HuH-7.5 (cell line): ENCODE results near the gene CERS6.

Experiments
- DNase-seq: peaks from one replicate; pipeline ENCODE4 v3.0.0; 2011; ENCODE audit warnings: low spot score

The CERS6 gene

DNA sequence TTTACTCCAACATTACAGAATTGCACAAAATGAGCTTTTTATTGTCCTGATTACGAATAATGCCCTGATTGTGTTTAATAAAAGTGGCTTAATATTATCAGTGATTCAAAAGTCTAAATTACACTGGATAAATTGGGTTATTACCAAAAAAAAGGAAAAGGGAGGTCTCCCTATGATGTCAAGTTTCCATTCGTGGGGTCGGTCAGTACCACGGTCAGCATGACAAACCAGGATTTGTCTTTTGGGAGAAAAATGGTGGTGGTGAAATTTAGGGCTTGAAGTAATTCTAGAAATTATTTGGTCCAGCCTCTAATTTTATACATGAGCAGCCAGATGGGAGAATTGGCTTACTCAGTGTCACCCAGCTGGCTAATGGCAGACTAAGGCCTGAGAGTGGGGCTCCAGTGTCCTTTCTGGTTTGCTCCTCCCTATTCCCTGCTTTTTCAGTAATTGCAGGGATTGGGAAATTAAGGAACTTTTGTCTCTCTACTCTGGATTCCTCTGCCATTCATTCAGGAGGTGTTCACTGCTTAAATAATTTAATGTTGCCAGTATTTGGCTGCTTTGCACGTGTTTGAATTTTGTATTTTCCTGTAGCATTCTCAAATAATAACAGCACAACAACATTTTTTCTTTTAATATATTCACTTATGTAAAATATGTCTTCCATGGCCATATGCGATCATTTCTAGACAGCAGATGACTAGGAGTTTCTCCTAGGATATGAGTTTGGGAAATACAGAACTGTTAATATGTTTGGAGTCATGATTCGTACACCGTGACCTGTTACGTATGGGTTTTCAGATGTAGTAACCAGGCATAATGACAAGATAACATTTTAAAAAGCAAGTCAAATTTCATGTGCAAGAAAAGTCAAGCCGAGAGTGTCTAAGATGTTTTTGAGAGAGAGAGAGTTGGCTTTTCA is 217.5 kb downstream of the CERS6 start:
- no peak for DNase-seq

DNA sequence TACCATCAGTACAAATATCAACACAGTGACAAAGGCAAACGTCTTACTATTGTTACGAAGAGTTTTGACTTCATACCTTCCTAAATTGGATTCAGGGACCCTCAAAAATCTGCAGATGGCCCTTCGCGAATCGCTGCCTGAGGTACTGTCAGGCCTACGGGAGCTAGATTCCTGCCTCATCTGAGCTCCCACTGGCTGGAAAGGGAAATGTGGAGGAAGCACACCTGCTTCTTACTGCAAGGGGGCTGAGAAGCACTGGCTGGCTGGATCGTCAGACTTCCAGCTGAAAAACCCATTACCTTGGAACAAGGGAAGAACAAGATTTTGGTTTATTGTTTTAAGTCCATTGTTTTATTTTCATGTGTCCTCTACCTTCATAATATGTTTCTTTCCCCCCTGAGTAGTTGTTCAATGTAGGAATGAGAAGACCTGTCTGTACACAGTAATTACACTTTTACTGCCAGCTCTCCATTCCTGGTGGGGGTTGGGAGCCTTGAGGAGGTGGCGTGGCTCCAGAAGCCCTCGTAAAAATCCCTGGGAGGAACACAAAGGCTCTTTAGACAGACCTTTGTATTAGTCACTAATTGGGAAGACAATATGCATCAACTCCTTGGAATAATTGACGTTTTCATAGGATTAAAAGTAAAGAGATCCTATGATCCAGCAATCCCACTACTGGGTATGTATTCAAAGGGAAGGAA is 222.2 kb downstream of the CERS6 start:
- no peak for DNase-seq

DNA sequence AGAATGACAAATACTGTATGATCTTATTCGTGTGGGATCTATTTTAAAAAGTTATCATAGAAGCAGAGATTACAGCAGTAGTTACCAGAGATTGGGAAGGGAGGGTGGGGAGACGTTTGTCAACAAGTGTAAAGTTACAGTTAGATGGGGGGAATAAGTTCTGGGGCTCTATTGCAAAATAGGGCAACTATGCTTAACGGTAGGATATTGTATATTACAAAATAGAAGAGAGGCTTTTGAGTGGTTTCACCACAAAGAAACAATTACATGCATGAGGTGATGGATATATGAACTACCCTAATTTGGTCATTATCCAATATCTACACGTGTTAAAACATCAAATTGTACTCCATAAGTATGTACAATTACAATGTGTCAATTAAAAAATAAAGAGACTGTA is 223.0 kb downstream of the CERS6 start:
- no peak for DNase-seq

DNA sequence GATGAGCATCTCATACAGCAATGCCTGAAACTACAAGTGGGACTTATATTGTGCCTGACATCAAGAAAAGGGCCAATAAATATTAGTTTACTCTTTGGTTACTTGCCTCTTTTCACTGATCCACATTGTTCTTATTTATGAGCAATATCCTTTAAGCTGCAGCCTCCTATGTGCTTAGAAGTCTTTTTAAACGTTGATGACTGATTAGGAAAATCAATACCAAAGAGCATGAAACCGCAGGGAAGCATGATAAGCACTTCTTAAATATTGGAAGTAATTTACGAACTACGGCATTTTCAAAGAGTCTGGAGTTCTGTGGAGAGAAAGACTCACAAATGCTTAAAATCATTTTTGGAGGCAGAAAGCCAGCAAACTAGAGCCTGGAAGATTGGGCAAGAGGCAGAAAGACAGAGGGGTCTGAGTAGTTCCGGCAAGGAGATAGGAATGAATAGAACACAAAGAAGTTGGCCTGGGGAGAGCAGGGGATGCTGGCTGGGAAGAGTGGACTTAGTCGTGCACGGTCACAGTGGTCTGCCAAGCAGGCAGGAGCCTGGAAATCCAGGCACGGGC is 223.8 kb downstream of the CERS6 start:
- no peak for DNase-seq

DNA sequence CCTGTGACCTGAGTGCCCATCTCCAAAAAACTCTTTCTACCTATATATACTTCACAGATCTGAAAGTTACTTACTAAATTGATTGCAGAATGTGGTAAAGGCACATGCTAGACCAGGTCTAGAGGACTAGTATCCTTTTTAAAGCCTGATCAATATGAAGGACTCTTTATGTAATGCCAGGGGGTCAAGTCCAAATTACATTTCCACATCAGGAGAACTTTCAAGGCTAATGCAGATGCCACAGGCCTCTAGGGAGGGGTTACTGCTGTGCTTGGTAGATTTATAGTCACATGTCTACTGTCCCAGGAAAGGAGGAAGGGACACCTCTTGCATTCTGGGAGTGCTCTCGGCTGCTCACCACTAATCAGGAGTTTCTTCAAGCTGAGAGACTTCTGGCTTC is 227.9 kb downstream of the CERS6 start:
- DNase-seq, result no peak

DNA sequence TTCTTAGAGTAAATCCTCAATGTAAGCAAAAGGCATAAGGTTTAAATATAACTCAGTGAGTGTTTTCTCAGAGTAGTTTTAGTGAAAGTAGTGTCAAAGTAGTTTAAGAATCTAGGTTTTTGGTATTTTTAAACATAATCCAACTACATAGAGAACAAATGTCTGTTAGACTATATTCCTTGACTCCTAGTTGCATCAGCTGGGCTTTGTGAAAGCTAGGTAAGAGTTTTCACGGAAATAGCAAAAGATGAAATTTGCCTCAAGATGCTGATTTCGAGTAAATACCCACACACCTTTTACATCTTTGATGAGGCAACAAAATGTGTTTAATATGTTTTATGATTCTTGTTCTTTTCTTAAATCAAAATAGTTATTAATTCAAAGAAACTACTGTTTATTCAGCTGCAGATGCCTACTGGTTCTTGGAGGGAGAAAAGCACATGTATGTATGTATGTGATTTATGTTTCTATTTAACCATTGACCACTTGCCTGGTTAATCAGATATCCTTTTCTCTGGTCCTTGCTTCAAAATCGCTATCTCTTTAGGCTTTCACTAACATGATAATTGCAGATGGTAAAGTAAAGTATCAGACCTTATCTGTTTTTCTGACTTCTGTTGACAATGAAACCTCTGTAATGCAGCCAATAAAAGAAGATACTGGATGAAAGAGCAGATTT is 229.0 kb downstream of the CERS6 start:
- DNase-seq, result no peak

DNA sequence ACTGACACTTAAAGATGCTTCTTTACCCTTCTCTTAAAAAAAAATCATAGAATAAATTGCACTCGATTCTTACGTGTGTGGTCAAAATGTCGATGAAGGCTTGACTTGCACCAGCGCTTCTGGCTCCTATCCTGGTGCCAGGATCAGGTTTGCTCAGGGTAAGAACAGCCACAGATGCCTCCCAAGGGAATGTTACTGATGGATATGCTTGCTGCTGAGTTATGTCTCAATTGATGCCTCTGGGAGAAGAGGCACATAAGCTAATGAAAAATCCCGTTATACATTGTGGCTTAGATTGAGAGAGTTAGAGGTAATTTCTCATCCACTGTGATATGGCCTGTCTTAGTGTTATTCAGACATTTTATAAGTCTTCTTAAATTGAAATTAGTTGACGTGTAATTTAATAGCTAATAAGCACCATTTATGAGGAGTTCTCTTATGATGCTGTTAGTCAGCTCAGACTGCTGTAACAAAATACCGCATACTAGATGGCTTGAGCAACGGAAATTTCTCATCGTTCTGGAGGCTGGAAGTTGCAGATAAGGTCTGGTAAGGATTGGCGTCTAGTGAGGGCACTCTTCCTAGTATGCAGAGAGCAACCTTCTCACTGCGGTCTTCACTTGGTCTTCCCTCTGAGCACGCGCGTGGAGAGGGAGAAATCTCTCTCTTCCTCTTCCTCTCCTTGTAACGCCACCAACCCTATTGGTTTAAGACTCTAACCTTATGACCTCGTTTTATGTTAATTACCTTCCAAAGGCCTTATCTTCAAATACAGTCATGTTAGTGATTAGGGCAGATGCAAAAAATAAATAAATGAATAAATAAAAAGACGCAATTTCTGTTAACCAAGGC is 229.8 kb downstream of the CERS6 start:
- DNase-seq, result no peak

DNA sequence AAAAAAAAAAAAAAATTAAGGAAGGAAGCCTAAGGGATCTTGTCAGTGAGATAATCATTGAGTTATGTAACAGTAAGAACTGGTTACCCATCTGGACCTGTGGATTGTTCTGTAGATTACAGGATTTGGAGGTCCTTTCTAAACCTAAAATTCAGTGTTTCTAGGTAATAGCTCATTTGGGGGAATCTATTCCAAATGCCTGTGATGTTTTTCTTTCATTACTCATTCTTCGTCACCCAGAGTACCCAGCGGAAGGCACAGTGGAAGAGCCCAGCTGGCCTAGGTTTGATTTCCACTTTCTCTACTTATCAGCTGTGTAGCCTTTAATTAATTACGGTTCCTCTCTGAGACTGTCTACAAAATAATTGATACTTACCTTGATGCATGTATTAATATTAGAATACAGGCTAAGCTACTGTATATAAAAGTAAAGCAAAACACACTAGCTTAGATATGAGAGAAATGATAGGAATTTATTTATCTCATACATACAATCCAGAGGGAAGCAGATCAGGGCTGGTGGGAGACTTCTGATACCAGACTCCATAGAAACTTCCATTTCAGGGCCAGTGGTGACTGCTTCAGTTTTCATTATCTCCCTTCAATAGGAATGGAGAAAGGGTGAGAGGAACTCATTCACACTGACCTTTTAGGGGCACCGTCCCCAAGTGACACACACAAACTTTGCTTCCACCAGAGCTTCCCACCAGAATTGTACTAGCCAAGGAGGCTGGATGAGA is 230.6 kb downstream of the CERS6 start:
- DNase-seq, result no peak

DNA sequence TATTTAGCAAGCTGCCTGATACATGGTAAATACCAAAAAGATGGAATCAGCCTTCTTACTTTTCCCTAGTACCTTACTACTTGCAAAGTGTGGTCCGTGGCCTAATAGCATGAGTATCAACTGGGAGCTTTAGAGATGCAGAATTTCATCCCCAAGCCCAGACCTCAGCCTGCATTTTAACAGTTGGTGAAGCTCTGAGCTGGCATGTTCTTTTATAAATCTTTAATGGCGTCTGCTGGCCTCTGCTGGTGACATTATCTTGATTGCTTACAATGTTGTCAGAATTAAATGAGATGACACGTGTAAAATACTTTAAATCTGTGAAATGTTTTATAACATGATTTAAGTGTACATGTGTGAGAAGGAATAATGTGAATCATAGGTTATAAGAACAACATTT is 231.2 kb downstream of the CERS6 start:
- DNase-seq, result no peak

DNA sequence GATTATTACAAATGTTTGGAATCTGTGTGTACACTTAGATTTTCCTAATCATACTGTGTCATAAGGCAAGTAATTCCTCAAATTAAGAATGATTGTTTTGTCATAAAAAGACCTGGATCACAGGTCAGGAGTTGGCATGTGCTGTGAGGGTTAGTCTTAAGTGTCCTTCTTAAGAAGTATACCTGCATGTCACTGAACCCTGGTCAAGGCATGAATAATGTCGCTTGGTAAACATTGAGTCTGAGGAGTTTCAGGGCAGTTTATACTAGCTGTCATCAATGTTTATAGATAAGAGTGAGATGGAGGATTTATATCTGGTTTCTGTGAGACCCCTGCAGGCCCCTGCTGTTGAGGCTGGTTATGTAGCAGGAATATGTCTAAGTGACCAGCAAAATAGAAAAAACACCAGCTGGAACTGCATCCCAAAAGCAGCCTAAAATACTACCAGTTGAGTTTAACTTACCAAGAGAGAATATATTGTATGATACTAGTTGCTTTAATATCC is 234.4 kb downstream of the CERS6 start:
- no peak for DNase-seq

DNA sequence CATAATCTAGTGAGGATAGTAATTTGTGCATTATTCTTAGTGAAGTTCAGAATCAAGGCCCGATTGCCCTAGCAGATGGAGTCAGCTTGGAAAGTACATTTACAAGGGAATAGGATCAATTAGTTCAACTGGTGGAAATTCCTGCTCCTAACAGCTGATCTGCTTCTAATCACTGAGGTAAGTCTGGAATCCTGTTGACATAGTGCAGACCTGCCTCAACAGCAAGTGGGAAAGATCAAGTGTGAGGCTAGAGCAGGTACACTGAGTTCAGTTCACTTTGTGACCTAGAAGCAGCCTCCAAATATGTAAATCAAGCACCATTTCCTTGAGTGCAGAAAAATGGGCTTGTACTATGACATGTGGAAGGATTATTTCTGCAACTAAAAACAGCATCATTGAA is 235.1 kb downstream of the CERS6 start:
- no peak for DNase-seq

DNA sequence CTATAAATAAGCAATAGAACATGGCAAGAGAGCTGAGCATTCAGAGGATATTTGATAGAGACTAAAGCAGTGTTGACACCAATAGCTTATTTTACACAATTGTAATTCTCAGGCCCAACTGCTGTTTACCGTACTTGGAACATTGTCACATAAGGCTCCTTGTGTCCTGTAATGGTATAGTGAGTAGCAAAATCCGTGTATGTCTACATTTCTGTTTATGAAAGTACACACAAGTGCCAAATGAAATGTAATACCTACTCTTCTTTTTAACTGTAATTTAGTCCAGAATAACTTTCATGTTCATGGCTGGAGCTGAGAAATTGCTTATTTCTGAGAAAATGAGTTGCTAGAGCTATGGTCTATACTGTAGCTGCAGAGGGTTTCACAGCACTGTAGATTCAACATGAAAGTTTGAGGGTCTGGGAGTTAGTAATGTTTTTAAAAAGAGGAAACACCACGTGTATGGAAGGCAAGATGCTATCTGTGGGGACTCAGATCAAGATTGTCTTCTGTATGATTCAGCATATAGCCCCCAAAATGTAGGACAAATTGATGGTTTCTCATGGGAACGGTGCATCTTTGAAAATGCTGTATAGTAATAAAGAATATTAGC is 236.2 kb downstream of the CERS6 start:
- DNase-seq, result no peak

DNA sequence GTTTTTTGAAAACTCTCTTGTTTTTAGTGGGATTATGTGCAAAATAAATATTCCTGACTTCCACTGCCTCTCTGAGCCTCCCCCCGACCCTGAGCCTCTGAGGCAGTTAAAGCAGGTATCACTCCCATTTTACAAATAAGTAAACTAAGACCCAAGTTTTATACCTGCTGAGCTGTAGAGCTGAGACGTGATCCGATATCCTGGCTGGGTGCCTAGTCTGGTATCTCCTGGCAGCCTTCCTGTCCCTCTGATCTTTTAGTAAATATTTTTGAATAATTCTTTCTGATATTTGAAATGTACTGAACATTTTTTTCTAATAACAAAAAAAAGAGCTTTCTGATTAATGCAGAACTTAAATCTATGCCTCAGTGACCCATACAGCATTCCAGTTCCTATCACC is 238.1 kb downstream of the CERS6 start:
- DNase-seq, result no peak

DNA sequence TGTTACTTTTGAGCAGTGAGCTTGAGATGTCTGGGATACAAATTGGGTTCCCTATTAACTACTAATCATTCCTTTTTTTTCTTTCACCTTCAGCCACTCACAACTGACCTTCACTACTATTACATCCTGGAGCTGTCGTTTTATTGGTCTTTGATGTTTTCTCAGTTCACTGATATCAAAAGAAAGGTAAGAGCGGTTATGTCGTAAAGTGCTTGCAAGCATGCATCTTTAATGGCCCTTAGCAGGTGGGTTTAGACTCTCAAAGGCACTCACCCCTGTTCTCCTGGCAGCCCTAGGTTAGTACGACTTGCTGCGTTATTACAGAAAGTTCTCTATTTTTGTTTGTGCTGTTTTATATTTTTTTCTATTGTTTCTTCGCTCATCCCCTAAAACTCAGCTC is 238.8 kb downstream of the CERS6 start:
- no peak for DNase-seq

DNA sequence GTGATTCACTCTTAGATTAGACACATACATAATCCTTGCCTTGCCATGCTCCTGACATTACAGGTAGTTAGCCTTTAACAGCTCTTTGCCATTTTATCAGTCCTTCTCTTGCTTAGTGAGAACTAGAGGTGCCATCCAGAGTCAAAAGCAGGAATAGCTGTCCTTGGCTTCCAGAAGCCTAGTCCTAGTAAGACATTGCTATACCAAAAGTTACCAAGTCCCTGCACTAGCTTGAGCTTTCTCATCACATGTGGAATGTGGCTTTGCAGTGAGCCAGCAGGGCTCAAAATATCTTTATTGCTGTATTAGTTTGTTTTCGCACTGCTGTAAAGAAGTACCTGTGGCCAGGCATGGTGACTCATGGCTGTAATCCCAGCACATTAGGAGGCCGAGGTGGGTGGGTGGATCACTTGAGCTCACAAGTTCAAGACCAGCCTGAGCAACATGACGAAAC is 241.6 kb downstream of the CERS6 start:
- no peak for DNase-seq

DNA sequence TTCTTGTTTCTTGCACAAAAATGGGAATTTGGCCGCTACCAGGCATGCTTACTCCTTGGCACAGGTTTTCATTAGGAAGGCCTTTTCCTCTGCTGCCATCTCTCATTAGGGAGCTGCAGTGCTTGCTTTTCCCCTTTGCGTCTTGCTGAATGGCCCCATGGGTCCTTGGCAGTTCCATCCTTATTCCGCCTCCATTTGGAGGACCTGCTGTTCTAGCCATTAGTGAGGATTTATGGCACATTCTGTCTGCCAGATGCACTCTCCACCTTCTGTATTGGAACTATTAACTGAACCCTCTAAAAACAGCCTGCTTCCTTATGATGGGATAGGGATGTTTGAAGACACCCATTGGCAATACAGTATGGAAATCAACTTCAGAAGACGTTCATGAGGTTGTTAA is 242.9 kb downstream of the CERS6 start:
- no peak for DNase-seq

DNA sequence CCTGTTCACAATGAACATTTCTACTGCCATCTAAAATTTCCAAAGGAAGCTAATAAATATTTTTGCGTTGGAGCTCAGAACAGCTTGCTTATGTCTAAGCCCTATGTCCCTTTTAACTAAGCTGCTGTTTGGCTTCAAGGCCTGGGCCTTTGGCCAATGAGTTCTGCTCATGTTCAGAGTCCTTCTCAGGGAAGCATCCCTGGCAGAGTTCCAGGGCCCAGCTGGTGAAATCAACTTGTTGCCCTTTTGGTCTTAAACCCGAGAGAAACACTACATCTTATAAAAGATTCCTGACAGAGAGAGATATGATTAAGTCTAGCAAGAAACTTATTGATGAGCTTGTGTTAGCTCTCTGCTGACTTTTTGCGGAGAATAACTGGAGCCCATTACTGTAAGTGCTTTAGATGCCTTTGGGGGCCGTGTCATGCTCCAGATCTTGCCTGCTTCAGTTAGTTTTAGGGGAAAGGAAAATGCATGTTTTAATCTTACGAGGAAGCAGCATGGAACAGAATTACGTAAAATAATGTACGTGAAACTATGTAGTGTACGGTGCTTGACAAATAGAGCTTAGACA is 243.9 kb downstream of the CERS6 start:
- DNase-seq, result no peak

DNA sequence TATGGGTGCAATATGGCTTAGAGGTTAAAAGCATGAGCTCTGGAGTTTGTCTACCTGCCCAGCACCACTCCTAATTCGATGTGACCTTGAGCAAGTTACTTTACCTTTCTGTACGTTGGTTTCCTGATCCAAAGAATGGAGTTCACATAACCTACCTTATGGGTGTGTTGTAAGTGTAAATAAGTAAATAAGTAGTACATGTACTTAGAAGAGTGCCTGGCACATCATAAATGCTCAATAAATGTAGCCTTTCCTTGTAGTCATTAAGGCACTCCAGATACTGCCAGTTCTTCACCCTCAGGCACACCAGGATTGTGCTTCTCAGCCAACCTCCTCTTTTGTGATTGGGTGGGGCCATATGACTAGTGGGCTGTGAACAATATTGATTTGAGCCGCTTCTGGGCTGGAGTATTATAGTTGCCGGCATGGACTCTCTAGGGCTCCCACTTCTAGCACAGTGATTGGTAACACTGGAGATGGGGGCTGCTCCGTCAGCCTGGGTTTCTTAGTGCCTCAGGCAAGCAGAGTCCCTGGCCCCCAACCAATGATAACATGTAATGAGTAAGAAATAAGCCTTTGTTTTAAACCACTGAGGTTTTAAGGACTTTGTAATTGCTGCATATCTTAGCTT is 244.7 kb downstream of the CERS6 start:
- no peak for DNase-seq

DNA sequence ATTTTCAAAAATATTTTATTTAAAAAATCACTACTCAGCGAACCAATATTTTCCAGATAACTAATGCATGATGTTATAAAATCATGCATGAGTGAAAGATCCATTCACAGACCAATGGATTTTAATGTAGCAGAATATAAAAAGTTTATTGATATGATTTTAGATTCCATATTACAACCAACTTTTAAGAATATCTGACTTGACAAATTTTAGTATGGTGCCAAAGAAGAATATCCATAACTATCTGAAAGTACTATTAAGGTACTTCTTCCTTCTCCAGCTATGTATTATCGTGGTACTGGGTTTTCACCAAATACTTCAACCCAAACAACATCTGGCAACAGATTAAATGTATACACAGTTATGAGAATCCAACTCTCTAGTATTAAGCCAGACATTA is 246.5 kb downstream of the CERS6 start:
- DNase-seq, result no peak
